HuH-7.5 (cell line): ENCODE measurements around the gene PLA2G4F.

Source experiments
- DNase-seq: peaks from one replicate; pipeline ENCODE4 v3.0.0; 2011; ENCODE audit warnings: low spot score

PLA2G4F gene, protein sequence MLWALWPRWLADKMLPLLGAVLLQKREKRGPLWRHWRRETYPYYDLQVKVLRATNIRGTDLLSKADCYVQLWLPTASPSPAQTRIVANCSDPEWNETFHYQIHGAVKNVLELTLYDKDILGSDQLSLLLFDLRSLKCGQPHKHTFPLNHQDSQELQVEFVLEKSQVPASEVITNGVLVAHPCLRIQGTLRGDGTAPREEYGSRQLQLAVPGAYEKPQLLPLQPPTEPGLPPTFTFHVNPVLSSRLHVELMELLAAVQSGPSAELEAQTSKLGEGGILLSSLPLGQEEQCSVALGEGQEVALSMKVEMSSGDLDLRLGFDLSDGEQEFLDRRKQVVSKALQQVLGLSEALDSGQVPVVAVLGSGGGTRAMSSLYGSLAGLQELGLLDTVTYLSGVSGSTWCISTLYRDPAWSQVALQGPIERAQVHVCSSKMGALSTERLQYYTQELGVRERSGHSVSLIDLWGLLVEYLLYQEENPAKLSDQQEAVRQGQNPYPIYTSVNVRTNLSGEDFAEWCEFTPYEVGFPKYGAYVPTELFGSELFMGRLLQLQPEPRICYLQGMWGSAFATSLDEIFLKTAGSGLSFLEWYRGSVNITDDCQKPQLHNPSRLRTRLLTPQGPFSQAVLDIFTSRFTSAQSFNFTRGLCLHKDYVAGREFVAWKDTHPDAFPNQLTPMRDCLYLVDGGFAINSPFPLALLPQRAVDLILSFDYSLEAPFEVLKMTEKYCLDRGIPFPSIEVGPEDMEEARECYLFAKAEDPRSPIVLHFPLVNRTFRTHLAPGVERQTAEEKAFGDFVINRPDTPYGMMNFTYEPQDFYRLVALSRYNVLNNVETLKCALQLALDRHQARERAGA

DNA sequence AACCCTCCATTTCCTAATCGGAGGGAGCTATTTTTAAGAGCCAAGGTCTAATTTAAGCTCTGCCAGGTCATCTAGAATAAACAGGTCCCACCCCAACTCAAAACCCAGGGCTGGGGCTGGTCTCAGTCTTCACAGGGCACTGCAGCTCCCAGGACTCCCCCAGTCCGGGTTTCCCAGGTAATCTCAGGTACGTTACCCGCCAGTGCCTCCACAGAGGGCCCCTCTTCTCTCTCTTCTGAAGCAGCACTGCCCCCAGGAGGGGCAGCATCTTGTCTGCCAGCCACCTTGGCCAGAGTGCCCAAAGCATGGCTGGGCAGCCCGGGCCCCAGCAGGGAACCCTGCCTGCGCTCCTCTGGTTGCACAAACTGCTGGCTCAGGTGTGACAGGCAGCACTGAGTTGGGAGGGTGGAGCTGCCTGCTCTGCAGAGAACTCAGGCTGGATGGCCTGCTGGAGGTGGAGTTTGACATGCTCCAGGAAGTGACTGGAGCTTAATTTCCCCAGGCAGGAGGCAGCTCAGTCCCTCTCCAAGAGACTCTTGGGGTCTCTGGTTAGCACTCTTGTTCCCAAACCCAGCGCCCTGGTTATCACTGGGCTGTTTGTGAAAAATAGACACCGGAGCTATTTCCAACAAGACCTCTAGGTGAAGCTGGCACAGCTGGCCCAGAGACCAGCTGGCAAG lies at the start of gene PLA2G4F:
Gene PLA2G4F (minus strand): TSS at position 394 of the 680 bp plus-strand sequence. CDS start 87 bp downstream, at position 307.
- DNase-seq: no peak

DNA sequence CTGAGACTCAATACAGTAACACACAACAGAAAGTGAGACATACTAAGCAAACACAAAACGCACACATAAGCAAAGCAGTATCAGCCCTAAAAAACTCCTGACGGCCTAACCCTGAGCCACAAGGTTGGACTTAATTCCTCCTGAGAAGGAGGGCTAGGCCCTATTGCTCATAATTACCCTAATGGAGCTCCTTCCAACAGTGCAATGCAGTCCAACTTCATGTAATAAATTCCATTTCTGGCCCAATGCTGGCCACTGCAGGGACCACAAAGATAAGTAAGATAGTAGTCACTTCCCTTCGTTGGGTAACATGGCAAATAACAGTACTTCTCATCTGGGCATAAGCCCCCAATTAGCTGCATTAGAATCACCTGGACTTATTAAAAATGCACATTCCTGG lies 47.5 kb upstream of the PLA2G4F start:
- DNase-seq: no peak

DNA sequence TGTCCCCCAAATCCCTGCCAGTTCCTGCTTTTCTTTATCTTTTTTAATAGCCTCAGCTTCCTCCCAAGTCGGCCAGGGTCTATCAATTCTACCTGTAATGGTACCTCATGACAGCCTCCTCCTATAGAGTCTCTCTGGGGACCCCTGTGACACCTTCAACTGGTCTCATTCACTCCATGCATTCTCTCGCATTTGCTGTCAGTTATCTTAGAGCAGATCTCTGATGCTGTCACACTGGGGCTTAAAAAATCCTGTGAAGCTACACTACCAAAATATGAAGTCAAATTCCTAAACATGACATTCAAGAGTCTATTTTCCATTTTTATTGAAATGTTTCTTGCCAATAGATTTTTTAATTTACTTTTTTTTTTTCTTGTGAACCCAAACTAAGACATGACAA lies 46.2 kb upstream of the PLA2G4F start:
- DNase-seq: no peak

DNA sequence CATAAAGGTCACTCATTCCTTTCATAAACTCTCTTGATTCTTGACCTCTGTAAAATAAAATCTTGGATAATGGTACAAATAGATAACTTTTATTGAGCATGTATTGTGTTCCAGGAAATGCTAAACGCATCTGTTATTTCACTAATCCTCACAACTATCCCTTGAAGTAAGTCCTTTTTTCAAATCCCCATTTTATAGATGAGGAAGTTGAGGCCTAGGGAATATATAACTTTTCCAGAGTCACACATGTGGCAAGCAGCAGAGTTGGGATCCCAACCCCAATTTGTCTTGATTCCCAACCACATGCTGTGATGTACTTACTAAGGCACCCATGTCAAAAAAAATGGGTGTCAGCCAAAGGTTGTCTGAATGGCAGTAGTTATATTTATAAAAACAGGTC lies 45.4 kb upstream of the PLA2G4F start:
- DNase-seq: no peak

DNA sequence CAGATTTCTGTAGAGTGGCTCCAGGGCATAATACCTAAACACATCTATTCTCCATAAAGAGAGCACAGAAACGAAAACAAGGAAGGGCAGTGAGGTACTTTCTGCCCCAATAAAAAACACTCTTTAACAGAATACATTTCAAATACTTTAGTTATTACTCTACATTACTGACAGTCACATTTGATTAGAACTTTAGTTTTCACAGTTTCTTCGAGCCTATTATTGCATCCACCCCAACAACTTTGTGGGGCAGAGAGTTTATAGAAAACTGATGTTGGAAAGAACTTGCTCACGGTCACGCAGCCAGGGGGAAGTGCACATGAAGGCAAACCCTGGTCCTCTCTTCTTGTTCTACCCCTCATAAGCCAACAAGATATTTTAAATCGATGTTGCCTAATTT lies 42.7 kb upstream of the PLA2G4F start:
- no peak for DNase-seq

DNA sequence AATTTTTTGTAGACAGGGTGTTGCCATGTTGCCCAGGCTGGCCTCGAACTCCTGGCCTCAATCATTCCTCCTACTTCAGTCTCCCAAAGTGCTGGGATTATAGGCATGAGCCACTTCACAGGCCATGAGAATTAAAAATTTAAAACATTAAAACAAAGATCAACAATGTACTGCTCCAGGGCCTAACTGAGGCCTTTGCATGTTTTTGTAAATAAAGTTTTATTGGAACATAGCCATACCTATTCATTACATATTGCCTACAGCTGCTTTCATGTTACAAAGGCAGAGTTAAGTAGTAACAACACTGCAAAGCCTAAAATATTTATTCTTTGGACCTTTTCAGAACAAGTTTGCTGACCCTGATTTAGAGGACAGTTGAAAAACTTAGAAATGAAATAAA lies 42.1 kb upstream of the PLA2G4F start:
- no peak for DNase-seq

DNA sequence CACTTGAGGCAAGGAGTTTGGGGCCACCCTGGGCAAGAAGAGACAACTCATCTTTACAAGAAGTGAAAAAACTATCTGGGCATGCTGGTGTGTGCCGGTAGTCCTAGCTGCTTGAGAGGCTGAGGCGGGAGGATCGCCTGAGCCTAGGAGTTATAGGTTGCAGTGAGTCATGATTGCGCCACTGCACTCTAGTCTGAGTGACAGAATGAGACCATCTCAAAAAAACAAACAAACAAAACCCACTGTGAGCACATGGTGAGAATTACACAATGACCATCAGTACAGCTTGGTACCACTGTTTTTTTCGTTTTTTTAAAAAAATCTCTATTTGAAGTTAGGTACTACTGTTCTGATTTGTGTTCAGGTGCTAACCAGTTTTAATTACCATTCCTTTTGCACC lies 38.1 kb upstream of the PLA2G4F start:
- DNase-seq: no peak

DNA sequence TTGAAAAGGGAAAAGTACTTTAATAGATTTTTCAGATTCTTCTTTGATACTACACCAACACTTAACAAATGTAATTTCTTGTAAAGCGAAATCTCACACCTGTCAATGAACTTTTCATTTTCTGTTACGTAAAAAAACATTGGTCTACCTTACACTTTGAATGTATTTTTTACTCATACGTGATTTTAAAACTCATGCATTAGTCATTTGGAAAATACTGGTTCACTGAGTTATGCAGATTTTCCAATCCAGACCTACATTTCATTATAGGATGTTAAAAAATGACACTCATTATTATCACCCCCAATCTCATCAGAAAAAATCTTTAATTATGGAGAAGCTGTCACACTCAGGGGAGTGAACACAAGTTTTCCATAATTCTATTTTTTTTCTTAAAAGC lies 36.9 kb upstream of the PLA2G4F start:
- DNase-seq: no peak

DNA sequence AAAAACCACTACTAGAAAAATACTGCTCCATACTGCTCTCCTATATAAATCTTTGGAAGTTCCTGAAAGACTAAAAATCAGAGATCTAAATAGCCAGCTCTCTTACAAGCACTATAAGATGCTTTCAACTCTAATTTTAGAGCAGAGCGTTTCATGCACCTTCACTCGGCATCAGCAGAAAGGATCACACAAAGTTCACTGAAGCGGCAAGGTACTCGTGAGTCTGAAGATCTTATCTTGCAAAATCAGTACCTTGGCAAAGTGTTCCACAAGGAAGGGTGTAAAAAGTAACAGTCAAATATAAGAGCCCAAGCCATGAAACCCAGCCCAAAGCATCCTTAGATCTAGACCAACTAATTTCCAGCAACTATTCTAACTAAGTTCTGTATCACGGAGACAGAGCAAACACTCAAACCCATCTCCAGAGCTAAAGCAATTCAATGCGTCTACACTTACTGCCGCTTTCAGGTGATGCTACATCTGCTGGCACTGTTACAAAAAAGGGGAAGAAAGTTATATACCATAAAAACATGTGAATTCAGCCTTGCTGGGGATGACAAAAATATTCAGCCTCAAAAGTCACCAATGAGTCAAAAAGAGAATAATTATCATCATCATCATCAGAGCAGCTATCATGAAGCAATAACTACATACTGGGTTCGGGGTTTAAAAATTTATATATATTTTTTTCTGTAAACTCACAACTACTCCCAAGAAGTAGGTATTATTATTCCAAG lies 35.3 kb upstream of the PLA2G4F start:
- DNase-seq: no peak

DNA sequence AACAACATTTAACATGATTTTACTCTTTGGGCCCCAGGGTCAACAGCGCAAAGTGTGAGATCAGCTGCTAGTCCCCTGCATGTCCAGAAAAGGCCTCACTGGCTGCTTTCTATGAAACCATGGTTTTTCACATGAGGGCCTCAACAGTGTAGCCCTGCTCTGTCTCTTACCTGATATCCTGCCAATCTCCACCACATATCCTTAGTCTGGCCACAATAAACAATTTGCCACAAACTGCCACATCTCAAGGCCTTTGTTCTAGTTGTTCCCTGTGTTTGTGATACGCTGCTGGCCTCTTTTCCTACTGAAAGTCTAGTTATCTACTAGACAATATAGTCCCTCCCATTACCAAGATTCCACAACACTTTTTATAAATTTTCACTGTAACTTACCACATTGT lies 33.9 kb upstream of the PLA2G4F start:
- no peak for DNase-seq

DNA sequence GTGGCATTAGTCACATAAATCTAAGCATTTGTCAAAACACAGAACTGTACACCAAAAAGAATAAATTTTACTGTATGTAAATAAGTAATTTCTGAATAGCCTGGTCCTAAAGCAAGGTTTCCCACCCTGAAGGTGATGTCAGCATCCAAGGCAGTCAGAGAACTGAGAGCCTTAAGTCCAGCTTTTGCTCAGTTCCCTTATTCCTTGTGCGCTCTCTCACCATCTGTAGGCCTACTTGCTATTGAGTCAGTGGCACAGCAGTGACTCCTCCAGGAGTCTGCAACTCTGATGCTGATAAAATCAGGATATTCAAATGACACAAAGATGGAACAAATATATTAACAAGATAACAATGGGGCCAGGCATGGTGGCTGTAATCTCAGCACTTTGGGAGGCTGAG lies 29.4 kb upstream of the PLA2G4F start:
- DNase-seq: no peak

DNA sequence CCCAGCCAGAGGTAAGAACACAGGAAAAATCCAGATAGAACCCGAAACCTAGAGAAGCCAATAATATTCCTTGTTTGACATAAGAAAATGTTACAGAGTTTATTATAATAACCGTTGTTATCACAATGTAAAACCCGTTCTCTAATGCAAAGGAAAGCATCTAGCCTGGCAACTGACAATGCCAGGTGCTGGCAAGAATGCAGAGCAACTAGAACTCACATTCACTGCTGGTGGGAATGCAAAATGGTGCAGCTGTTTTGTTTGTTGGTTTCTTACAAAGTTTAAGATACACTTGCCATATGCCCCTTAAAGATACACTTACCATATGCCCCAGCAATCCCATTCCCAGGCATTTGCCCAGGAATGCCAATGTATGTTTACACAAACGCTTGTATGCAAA lies 28.3 kb upstream of the PLA2G4F start:
- no peak for DNase-seq

DNA sequence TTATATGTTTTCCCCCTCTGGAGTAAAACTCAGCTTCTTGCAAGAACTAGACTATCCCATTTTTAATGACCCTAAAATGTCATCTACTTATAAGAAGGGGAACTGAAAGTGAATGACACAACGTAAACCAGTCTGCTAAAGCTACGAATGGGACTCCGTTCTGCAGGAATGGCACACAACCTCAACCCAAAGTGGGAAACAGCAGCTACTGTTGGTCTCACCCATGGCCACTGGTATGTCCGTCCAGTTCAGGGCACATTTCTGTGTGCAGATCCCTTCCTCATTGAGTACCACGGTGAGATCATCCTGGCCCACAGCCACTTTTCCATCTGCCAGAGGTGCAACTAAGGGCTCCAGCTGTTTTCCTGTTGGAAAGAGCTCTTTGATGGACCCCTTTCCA lies 27.9 kb upstream of the PLA2G4F start:
- no peak for DNase-seq

DNA sequence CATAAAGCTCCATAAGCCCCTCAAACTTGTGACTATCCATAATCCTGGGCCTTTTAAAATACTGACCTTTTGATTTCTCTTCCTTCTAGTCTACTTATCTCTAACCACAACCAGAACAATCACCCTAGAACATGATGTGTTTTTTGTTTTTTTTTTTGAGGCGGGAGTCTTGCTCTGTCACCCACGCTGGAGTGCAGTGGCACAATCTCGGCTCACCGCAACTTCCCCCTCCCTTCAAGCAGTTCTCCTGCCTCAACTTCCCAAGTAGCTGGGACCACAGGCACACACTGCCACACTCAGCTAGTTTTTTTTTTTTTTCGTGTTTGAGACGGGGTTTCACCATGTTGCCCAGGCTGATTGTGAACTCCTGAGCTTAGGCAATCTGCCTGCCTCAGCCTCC lies 26.5 kb upstream of the PLA2G4F start:
- DNase-seq: no peak

DNA sequence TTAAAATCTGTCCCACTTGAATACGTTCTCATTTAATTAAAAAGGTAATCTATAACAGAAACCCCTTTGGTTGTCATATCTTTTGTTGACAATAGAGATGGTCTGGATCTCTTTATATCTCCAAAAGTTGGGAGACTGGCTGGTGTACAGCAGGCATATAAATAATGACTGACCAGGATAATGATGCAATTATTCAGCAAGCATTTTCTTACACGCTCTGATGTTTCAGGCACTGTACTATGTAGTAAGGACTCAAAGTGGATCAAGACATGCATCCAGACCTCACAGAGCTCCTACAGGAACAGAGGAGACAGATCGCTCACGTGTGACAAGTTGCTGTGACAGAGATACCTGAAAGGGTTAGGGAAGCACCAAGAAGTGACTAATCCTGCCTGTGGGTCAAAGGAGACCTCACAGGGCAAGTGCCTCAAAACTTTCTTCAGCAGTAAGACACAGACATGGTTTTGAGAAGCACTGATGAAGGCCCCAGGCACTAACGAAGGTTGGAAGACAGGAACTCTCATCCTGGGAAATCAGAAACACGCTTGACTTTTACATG lies 26.0 kb upstream of the PLA2G4F start:
- DNase-seq: no peak

DNA sequence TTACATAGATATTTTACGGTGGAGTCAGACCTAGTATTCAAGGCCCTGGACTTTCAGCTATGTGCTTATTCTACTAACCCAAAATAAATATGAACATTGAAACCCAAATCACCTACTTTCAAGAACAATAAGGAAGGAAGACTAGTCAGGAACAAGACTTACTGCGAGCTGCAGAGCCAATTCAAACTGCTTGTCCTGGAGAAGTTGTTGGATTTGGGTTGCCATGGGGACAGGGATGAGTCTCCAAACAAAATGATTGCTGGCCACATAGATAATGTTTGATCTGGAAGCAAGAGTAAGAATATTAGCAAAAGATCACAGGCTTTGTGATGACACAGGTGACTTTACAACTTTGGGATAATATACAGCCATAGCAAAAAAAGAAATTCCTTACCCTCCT lies 21.6 kb upstream of the PLA2G4F start:
- DNase-seq: no peak

DNA sequence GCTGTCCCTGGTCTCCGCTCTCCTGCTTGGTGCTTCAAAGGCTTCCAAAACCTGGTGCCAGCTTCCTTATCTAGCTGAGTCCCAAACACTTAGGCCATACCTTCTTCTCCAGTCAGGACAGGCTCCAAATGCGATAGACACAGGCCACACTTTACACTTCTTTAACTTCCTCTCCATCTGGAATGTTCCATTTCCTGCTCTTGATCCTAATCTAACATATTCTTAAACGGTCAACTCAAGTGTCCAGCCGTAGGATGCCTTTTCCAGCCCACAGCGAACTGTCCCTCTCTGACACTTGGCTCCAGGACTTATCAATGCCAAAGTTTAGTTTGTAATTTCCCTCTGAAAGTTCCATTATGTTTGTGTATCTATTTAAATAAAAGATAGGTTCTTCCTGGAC lies 19.2 kb upstream of the PLA2G4F start:
- DNase-seq: no peak

DNA sequence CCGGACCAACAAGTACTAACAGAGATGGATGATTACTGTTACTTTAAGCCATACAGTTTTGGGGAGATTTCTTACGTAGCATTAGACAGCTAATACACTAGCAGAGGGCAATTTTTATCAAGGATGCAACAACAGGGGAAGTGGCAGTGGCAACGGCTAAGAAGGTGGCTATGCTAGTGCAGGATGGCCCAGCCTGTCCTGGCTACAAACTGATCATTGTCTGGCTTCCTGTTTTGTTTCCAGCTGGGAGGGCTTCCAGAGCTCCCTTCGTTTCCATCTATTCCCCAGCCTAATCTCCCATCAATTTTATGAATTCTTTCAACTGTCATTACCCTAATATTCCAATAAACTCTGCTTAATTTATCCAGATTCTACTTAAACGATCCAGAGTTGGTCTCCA lies 16.0 kb upstream of the PLA2G4F start:
- DNase-seq: no peak

DNA sequence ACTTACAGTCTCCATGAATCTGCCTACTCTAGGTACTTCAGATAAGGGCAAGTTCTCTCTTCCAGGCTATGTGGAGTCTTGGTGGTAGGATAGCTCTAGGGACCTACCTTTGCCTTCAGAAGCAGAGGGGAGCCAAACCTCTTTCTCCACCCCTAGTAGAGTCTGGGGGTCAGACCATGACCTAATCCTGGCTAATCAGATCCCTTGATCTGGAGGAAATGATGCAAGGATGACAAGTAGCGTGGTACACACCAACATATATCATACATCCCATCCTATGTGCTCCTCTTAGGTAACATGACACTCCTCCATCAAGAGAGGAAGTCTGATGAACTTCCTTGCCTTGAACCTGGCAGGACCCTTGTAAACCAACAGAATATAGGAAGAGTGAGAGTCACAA lies 15.4 kb upstream of the PLA2G4F start:
- DNase-seq: no peak

DNA sequence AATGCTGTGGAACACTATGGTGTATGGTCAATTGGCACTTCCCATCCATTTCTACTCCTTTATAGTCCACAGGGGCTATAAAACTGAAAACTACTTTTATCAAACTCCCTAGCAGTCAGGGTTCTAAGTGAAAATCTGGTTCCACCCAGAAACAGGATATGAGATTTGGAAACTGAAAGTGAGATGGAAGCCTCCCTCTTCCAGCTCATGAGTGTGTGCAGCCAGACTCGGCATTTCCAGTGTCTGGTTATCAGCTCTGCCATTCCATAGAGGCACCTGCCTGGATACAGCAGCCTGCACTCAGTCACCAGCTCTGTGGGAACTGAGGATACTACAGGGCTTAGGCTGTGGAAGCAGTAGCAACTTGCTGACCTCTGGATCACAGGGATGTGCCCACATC lies 14.7 kb upstream of the PLA2G4F start:
- no peak for DNase-seq

DNA sequence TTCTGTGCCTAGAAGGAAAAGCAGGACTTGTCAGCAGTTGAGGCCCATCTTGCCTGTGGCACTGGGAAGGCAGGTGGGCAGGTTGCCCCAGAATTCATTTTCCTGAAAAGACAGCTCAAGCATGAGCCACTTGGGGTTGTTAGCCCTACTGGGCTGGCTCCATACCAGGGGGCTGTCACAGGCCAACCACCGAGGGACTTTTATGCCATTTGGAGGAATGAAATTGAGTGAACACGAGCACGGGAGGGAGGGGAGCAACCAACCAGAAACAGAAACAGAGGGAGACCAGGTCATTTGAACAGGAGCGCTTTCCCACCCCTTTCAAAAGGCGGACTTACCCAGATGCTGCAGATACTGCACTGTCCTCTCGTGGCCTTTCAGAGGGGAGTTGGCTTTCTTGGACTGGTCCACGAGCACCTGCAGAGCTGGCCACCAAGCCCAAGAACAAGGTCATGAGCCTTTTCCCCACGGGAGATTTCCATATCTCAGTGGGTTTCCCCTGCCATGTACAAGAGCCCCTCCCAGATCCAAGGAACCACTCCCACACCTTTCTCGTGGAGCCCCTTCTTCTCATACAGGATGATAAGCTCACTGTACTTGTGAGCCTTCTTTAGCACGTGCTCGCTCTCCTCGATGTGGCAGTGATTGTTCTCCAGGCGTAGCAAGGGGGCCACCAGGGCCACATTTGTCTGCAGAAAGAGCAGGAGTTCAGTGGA lies 9.9 kb upstream of the PLA2G4F start:
- no peak for DNase-seq
